IPS-18c (cell line): ENCODE results near the gene TEAD4.

Source experiments
- H3K4me3 ChIP-seq: 2 replicates; pipeline ENCODE4 v1.7.0; 2013; ENCODE audit warnings: low read depth, mild to moderate bottlenecking, low read length, moderate library complexity; ENCODE audit not compliant: insufficient read depth
- H3K9me3 ChIP-seq: one replicate; pipeline ENCODE4 v1.6.1; 2013; ENCODE audit warnings: mild to moderate bottlenecking, low read length, moderate library complexity; ENCODE audit not compliant: control insufficient read depth, insufficient read depth

TEAD4 gene

GRCh38 chr12:3035171-3035570, 76.0 kb downstream of the TEAD4 start:
- H3K9me3 ChIP-seq: no peaks in the 10 kb centered on the region
- H3K4me3 ChIP-seq: no peak overlapping the region

GRCh38 chr12:3035815-3036702, 76.9 kb downstream of the TEAD4 start:
- Histone ChIP-seq H3K9me3 (no peaks in the 10 kb centered on the region), H3K4me3 (no peak overlapping the region)

- Histone ChIP-seq H3K4me3 (no peak overlapping the region), H3K9me3 (no peaks in the 10 kb centered on the region)
Measured at GRCh38 chr12:3036901-3037600, 77.9 kb downstream of the TEAD4 start.

- Histone ChIP-seq H3K4me3 (no peak overlapping the region), H3K9me3 (no peaks in the 10 kb centered on the region)
Measured at GRCh38 chr12:3038166-3038565, 79.0 kb downstream of the TEAD4 start.

GRCh38 chr12:3038926-3039510, 79.8 kb downstream of the TEAD4 start:
- Histone ChIP-seq H3K9me3 (no peaks in the 10 kb centered on the region), H3K4me3 (no peak overlapping the region)

GRCh38 chr12:3040026-3040656, 80.9 kb downstream of the TEAD4 start:
- Histone ChIP-seq H3K4me3 (no peak overlapping the region), H3K9me3 (peaks cover 3% of the 10 kb centered on the region)

GRCh38 chr12:3040663-3041544, 81.7 kb downstream of the TEAD4 start:
- peaks cover 3% of the 10 kb centered on the region for H3K9me3 ChIP-seq
- H3K4me3 ChIP-seq: no peak overlapping the region

GRCh38 chr12:3041558-3042164, 82.5 kb downstream of the TEAD4 start:
- peaks cover 3% of the 10 kb centered on the region for H3K9me3 ChIP-seq
- H3K4me3 ChIP-seq: no peak overlapping the region

- H3K4me3 ChIP-seq: no peak overlapping the region
- H3K9me3 ChIP-seq: peaks cover 3% of the 10 kb centered on the region
Measured at GRCh38 chr12:3042394-3042793, 83.2 kb downstream of the TEAD4 start.

GRCh38 chr12:3042826-3043225, 83.6 kb downstream of the TEAD4 start:
- H3K4me3 ChIP-seq: no peak overlapping the region

GRCh38 chr12:3043406-3043805, 84.2 kb downstream of the TEAD4 start:
- Histone ChIP-seq H3K9me3 (peaks cover 3% of the 10 kb centered on the region), H3K4me3 (no peak overlapping the region)

More at GRCh38 chr12:3042826-3043225, 83.6 kb downstream of the TEAD4 start:
- H3K9me3 ChIP-seq: peaks cover 3% of the 10 kb centered on the region

GRCh38 chr12:3044141-3044630, 85.0 kb downstream of the TEAD4 start:
- Histone ChIP-seq H3K9me3 (peaks cover 3% of the 10 kb centered on the region), H3K4me3 (no peak overlapping the region)

- Histone ChIP-seq H3K9me3 (peaks cover 3% of the 10 kb centered on the region), H3K4me3 (no peak overlapping the region)
Measured at GRCh38 chr12:3045494-3045893, 86.3 kb downstream of the TEAD4 start.

- Histone ChIP-seq H3K4me3 (no peak overlapping the region), H3K9me3 (peaks cover 3% of the 10 kb centered on the region)
Measured at GRCh38 chr12:3045989-3046388, 86.8 kb downstream of the TEAD4 start.

GRCh38 chr12:3046441-3047200, 87.4 kb downstream of the TEAD4 start:
- no peak overlapping the region for H3K4me3 ChIP-seq
- H3K9me3 ChIP-seq: peaks cover 3% of the 10 kb centered on the region
